Smooth muscle cell (in vitro differentiated cells): ENCODE results near the gene ZC2HC1C. TPM values are rescaled to one million over a fixed set of nuclear protein-coding genes. Genes with fewer than 3 reads are reported as not detected.
"Not testable (repeated sequence)": the region's sequence is repeated elsewhere in the genome, so short reads cannot be mapped to it uniquely, and the experiment has no call there.

Experiments used
- DNase-seq: peaks from one replicate; lab custom pipeline; 2025; ENCODE audit not compliant: unreplicated experiment; lab: John Stamatoyannopoulos, UW
- H2AFZ ChIP-seq: fragments of 200-600 bp; sonication (generic); 2 replicates; pipeline ENCODE4 v1.6.0; 2016; ENCODE audit warnings: antibody characterized with exemption, low read depth, mild to moderate bottlenecking
- H3F3A ChIP-seq: fragments of 200-600 bp; sonication (generic); 2 replicates; pipeline ENCODE4 v1.6.0; 2017; ENCODE audit warnings: antibody characterized with exemption, low read depth
- H3K27ac ChIP-seq: fragments of 200-600 bp; sonication (generic); 2 replicates; pipeline ENCODE4 v1.5.1; 2016; ENCODE audit warnings: low read depth, mild to moderate bottlenecking
- H3K27me3 ChIP-seq: fragments of 200-600 bp; sonication (generic); 2 replicates; pipeline ENCODE4 v1.6.1; 2016; ENCODE audit warnings: low read depth, mild to moderate bottlenecking
- H3K36me3 ChIP-seq: fragments of 200-600 bp; sonication (generic); 2 replicates; pipeline ENCODE4 v1.5.1; 2016; ENCODE audit warnings: low read depth
- H3K4me1 ChIP-seq: fragments of 200-600 bp; sonication (generic); 2 replicates; pipeline ENCODE4 v1.5.1; 2016; ENCODE audit warnings: low read depth
- H3K4me2 ChIP-seq: fragments of 200-600 bp; sonication (generic); 2 replicates; pipeline ENCODE4 v1.6.0; 2016; ENCODE audit warnings: mild to moderate bottlenecking
- H3K4me3 ChIP-seq: fragments of 200-600 bp; sonication (generic); 2 replicates; pipeline ENCODE4 v1.5.1; 2016; ENCODE audit warnings: mild to moderate bottlenecking
- H3K79me2 ChIP-seq: fragments of 200-600 bp; sonication (generic); 2 replicates; pipeline ENCODE4 v1.6.0; 2016; ENCODE audit warnings: low read depth, mild to moderate bottlenecking
- H3K9ac ChIP-seq: fragments of 200-600 bp; sonication (generic); 2 replicates; pipeline ENCODE4 v1.6.0; 2016; ENCODE audit warnings: low read depth
- H3K9me3 ChIP-seq: fragments of 200-600 bp; sonication (generic); replicated peaks from 2 replicates; pipeline ENCODE4 v1.5.1; 2016; ENCODE audit warnings: low read depth
- H4K20me1 ChIP-seq: fragments of 200-600 bp; sonication (generic); 2 replicates; pipeline ENCODE4 v1.6.0; 2016; ENCODE audit warnings: low read depth
- WGBS: methylation state at CpG from one replicate; pipeline ENCODE4 v1.1.7; 2016; ENCODE audit warnings: low lambda C conversion rate; 5-methylcytosine and 5-hydroxymethylcytosine counted together
- polyA plus RNA-seq: library from polyadenylated mRNA; unstranded; fragments of >200 nt; fragmentation: Nextera tagmentation; extraction: Ambion mirVana; gene quantifications from 2 replicates; pipeline ENCODE4 v1.2.1, GENCODE V29; 2016
- total RNA-seq: library from RNA; depleted of rRNA; stranded (reverse); fragments of >200 nt; gene quantifications from 2 replicates; pipeline ENCODE4 v1.2.3, GENCODE V29; 2014
- TF ChIP-seq, protein P1 (sequence below): fragments of 200-600 bp; sonication (generic); IDR thresholded peaks from 2 replicates; pipeline ENCODE4 v1.5.1; 2017; ENCODE audit warnings: borderline replicate concordance, mild to moderate bottlenecking, antibody characterized with exemption; ENCODE audit not compliant: insufficient read depth, poor library complexity, severe bottlenecking

ZC2HC1C gene
- total and polyA plus RNA-seq, 2 experiments from 2014 or later: 0.18 to 0.53 TPM

DNA sequence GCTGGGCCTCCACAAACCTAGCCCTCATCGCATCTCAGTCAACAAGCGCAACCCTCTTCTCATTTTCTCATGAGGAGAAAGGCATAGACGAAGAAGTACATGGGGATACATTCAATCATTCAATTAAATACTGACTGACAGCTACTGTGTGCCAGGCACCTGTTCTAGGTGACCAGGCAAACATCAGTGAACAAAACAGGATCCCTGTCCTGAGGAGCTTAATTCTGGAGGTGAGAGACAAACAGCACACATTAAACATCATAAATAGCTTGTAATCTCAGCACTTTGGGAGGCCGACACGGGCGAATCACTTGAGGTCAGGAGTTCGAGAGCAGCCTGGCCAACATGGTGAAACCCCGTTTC, 5.3 kb upstream of the ZC2HC1C start:
- H3K27ac ChIP-seq: no peak overlapping the region

DNA sequence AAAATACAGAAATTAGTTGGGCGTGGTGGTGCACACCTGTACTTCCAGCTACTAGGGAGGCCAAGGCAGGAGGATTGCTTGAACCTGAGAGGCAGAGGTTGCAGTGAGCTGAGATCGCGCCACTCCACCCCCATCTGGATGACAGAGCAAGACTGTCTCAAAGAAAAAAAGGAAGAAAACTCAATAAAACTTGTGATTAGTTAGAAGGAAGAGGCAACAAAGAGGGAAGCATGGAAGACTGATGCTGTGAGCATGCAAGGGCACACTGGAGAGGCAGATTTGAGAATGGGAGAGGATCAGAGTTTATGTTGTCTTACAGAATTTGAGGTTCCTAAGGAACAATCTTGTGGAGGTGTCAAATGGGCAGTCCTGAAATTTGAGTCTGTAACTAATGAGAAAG, 2.8 kb upstream of the ZC2HC1C start:
- 100% methylated on average over 3 of the region's 3 CpGs for WGBS
- no peaks in the 10 kb centered on the region for H4K20me1 ChIP-seq
- H3F3A ChIP-seq: peaks cover 3% of the 10 kb centered on the region

More for the DNA sequence above, 5.3 kb upstream of the ZC2HC1C start:
- TF ChIP-seq, protein P1, sequence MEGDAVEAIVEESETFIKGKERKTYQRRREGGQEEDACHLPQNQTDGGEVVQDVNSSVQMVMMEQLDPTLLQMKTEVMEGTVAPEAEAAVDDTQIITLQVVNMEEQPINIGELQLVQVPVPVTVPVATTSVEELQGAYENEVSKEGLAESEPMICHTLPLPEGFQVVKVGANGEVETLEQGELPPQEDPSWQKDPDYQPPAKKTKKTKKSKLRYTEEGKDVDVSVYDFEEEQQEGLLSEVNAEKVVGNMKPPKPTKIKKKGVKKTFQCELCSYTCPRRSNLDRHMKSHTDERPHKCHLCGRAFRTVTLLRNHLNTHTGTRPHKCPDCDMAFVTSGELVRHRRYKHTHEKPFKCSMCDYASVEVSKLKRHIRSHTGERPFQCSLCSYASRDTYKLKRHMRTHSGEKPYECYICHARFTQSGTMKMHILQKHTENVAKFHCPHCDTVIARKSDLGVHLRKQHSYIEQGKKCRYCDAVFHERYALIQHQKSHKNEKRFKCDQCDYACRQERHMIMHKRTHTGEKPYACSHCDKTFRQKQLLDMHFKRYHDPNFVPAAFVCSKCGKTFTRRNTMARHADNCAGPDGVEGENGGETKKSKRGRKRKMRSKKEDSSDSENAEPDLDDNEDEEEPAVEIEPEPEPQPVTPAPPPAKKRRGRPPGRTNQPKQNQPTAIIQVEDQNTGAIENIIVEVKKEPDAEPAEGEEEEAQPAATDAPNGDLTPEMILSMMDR: no peak
- WGBS: 60% methylated on average over 8 of the region's 8 CpGs
- Histone ChIP-seq H3F3A (no peaks in the 10 kb centered on the region), H3K4me2 (peak overlapping the region; percentile 84), H3K9ac (no peak overlapping the region), H3K27me3 (no peaks in the 10 kb centered on the region), H4K20me1 (no peaks in the 10 kb centered on the region), H3K36me3 (no peaks in the 10 kb centered on the region), H3K9me3 (no peaks in the 10 kb centered on the region), H3K4me3 (peak overlapping the region; percentile 73), H3K79me2 (no peaks in the 10 kb centered on the region), H3K4me1 (peaks cover 8% of the 10 kb centered on the region), H2AFZ (peak overlapping the region; percentile 67)
- DNase-seq: no peak

DNA sequence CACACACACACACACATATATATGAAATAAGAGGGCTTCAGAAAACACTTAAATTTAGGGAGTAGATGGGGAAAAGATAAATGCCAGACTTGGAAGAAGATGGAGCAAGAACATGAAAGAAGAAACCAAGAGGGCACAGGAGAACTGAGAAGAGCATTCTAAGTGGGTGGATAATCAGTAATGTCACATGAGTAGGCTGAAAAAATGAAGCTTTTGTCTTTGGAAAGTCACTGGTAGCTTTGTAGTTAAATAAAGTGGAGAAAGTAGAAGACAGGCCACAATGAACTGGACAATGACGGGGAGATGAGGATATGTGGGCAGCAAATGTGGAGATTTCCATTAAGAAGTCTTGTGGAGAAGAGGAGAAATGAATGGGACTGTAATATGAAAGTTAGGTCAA, 2.2 kb upstream of the ZC2HC1C start:
- H3K9me3 ChIP-seq: no peaks in the 10 kb centered on the region
- no peaks in the 10 kb centered on the region for H3K27me3 ChIP-seq
- H3K9ac ChIP-seq: no peak overlapping the region
- 91% methylated on average over 1 of the region's 1 CpG for WGBS
- no peak overlapping the region for H3K4me3 ChIP-seq
- peaks cover 3% of the 10 kb centered on the region for H3F3A ChIP-seq
- H2AFZ ChIP-seq: no peak overlapping the region
- H3K4me2 ChIP-seq: no peak overlapping the region
- H3K27ac ChIP-seq: no peak overlapping the region
- H3K4me1 ChIP-seq: peaks cover 12% of the 10 kb centered on the region
- DNase-seq: no peak
- TF ChIP-seq, protein P1: no peak
- H3K36me3 ChIP-seq: no peaks in the 10 kb centered on the region
- no peaks in the 10 kb centered on the region for H4K20me1 ChIP-seq
- H3K79me2 ChIP-seq: no peaks in the 10 kb centered on the region

More for the DNA sequence above, 2.8 kb upstream of the ZC2HC1C start:
- H3K9me3 ChIP-seq: no peaks in the 10 kb centered on the region
- no peak overlapping the region for H3K27ac ChIP-seq
- H3K79me2 ChIP-seq: no peaks in the 10 kb centered on the region
- H3K4me2 ChIP-seq: no peak overlapping the region
- H3K4me3 ChIP-seq: no peak overlapping the region
- no peak overlapping the region for H3K9ac ChIP-seq
- H2AFZ ChIP-seq: no peak overlapping the region
- H3K4me1 ChIP-seq: peaks cover 12% of the 10 kb centered on the region
- H3K36me3 ChIP-seq: no peaks in the 10 kb centered on the region
- DNase-seq: no peak
- no peaks in the 10 kb centered on the region for H3K27me3 ChIP-seq
- TF ChIP-seq, protein P1: no peak

DNA sequence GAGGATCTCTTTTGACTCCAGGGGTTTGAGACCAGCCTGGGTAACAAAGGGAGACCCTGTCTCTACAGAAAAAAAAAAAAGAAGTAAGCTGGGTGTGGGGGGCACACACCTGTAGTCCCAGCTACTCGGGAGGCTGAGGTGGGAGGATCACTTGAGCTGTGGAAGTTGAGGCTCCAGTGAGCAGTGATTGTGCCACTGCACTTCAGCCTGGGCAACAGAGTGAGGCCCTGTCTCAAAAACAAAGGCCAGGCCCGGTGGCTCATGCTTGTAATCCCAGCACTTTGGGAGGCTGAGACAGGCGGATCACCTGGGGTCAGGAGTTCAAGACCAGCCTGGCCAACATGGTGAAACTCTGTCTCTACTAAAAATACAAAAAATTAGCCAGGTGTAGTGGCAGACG, 1.7 kb upstream of the ZC2HC1C start:
- H3K4me2 ChIP-seq: peak overlapping the region; percentile 92
- H3K79me2 ChIP-seq, H3K36me3 ChIP-seq, H3K9ac ChIP-seq, H4K20me1 ChIP-seq, H3K9me3 ChIP-seq, H2AFZ ChIP-seq, DNase-seq, H3F3A ChIP-seq, H3K27ac ChIP-seq, H3K27me3 ChIP-seq: not testable (repeated sequence)
- WGBS: 79% methylated on average over 4 of the region's 4 CpGs
- H3K4me3 ChIP-seq: peak overlapping the region; percentile 58
- peaks cover 12% of the 10 kb centered on the region for H3K4me1 ChIP-seq
